Nephron progenitor cell (in vitro differentiated cells): ENCODE measurements around the gene HOXC5.

Source experiments
- DNase-seq: peaks from one replicate; pipeline ENCODE4 v3.0.0; 2021
- H3K27ac Mint-ChIP-seq: 2 replicates; pipeline ENCODE4 v1.8.0; 2021; ENCODE audit warnings: mild to moderate bottlenecking, moderate library complexity, mixed read lengths
- H3K27me3 Mint-ChIP-seq: 2 replicates; pipeline ENCODE4 v1.8.0; 2021; ENCODE audit warnings: mild to moderate bottlenecking, low read depth, mixed read lengths; ENCODE audit not compliant: poor library complexity
- H3K36me3 Mint-ChIP-seq: 2 replicates; pipeline ENCODE4 v1.8.0; 2021; ENCODE audit warnings: low read depth, mixed read lengths
- H3K4me1 Mint-ChIP-seq: 2 replicates; pipeline ENCODE4 v1.8.0; 2021; ENCODE audit warnings: mixed read lengths
- H3K4me3 Mint-ChIP-seq: 2 replicates; pipeline ENCODE4 v1.8.0; 2021; ENCODE audit warnings: mild to moderate bottlenecking, moderate library complexity, mixed read lengths
- H3K9me3 Mint-ChIP-seq: 2 replicates; pipeline ENCODE4 v1.8.0; 2021; ENCODE audit warnings: mild to moderate bottlenecking, moderate library complexity, mixed read lengths
- TF ChIP-seq, protein P1 (sequence below): fragments of 200-600 bp; sonication (generic); IDR thresholded peaks from 2 replicates; pipeline ENCODE4 v1.5.0; 2021; ENCODE audit warnings: antibody characterized with exemption

The HOXC5 gene

DNA sequence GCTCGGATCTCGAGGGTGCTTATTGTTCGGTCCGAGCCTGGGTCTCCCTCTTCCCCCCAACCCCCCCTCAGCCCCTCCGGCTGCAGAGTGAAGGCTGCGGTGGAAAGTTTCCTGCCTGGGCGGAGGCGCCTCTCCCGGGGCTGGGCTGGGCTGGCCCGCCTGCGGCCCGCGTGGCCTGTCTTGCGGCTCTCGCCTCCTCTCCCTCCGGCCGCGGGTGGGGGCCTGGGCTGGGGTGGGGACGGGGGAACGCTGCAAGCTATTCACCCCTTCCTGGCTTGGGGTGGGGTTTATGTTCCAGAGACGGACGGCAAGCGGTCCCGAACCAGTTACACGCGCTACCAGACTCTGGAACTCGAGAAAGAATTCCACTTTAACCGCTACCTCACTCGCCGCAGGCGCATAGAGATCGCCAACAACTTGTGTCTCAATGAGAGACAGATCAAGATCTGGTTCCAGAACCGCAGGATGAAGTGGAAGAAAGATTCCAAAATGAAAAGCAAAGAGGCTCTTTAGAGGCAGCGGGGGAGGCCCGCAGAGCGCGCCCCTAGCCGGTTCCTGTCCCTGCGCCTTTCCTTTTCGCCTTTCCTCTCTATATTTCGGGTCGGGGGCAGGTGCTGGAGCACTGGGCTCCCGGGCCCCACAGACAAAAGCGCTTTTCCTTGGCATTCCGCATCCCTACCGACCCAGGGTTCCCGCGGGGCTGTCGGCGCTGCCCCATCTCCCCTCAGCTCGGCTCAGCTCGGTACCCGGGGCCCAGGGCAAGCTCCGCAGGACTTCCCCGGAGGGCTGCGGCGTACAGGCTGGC, 1.3 kb downstream of the HOXC5 start:
- H3K4me1 Mint-ChIP-seq, result peaks cover 88% of the 10 kb centered on the region
- peak; percentile 61 for DNase-seq

DNA sequence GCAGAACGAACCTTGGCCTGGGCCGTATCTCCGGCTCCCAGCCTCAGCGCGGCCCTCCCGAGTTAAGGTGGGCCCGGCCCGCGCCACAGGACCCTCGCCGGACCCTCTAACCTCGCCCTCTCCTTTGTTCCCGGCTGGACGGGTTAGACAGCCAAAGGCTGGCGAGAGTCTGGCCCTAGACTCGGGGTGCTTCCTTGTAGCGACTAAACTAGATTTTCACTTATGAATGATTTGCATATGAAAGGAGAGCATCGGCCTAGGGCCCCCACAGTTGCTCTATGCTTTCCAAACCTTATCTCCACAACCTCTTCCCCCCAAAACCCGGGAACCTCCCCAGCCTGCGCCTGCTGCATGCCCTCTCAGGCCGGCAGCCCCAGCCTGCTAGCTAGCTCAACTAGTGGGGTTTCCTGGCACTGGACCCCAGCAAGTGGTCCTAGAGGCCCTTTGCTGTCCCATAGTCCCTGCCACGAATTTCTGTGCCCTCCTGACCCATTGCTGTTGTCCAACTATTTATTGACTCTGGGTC, 2.0 kb downstream of the HOXC5 start:
- peak overlapping the region; percentile 95 for H3K4me3 Mint-ChIP-seq
- H3K27ac Mint-ChIP-seq, result peak overlapping the region; percentile 99
- peak; percentile 17 for DNase-seq
- H3K4me1 Mint-ChIP-seq, result peaks cover 88% of the 10 kb centered on the region
- H3K27me3 Mint-ChIP-seq, result peaks cover 2% of the 10 kb centered on the region
- no peaks in the 10 kb centered on the region for H3K9me3 Mint-ChIP-seq
- TF ChIP-seq, protein P1, sequence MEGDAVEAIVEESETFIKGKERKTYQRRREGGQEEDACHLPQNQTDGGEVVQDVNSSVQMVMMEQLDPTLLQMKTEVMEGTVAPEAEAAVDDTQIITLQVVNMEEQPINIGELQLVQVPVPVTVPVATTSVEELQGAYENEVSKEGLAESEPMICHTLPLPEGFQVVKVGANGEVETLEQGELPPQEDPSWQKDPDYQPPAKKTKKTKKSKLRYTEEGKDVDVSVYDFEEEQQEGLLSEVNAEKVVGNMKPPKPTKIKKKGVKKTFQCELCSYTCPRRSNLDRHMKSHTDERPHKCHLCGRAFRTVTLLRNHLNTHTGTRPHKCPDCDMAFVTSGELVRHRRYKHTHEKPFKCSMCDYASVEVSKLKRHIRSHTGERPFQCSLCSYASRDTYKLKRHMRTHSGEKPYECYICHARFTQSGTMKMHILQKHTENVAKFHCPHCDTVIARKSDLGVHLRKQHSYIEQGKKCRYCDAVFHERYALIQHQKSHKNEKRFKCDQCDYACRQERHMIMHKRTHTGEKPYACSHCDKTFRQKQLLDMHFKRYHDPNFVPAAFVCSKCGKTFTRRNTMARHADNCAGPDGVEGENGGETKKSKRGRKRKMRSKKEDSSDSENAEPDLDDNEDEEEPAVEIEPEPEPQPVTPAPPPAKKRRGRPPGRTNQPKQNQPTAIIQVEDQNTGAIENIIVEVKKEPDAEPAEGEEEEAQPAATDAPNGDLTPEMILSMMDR, result no peak
- H3K36me3 Mint-ChIP-seq, result peaks cover 25% of the 10 kb centered on the region

More for the DNA sequence above, 1.3 kb downstream of the HOXC5 start:
- Mint-ChIP-seq H3K4me3 (peak overlapping the region; percentile 95), H3K36me3 (peaks cover 26% of the 10 kb centered on the region), H3K9me3 (no peaks in the 10 kb centered on the region), H3K27ac (peak overlapping the region; percentile 99), H3K27me3 (peaks cover 2% of the 10 kb centered on the region)
- TF ChIP-seq, protein P1, result no peak

GRCh38 chr12:54035568-54036264, 2.9 kb downstream of the HOXC5 start:
- no peaks in the 10 kb centered on the region for H3K9me3 Mint-ChIP-seq
- H3K27ac Mint-ChIP-seq, result peak overlapping the region; percentile 99
- DNase-seq, result peak; percentile 28
- H3K36me3 Mint-ChIP-seq, result peaks cover 21% of the 10 kb centered on the region
- peaks cover 88% of the 10 kb centered on the region for H3K4me1 Mint-ChIP-seq
- peak overlapping the region; percentile 95 for H3K4me3 Mint-ChIP-seq
- H3K27me3 Mint-ChIP-seq, result peaks cover 9% of the 10 kb centered on the region
- TF ChIP-seq, protein P1, result no peak

DNA sequence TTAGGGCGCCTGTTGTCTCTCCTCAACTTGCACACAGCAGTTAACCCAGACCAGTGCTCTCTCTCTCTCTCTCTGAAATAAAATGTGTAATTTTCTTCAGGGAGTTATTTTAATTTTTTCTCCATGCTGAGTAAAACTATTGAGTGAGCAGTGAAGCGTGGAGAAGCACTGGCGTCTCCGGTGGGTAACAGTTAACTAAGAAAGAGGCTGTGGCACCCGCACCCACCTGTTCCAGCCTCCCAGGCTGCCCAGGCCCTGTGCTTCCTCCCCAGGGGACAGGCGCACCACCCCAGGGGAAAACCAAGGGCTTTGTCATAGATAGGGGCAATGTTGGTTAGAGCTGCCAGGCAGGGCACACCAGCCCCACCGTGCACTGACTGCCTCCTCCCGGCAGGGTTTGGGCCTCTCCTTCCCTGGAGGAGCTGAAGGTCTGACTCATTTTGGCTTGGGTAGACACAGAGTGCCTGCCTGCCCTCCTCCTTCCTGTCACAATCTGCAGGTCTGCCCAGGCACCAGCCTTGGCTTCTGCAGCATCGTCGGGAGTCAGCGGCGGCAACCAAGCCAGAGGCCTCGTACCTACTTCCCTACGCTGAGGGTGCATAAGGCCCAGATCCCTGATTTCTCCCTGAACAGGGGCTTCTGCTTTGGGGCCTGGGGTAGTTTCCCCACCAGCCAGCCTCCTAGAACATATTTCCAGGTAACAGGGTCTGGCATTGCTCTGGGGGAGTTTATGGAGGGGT, 3.9 kb downstream of the HOXC5 start:
- Mint-ChIP-seq H3K27ac (peak overlapping the region; percentile 99), H3K9me3 (no peaks in the 10 kb centered on the region), H3K4me3 (peak overlapping the region; percentile 95), H3K36me3 (peaks cover 28% of the 10 kb centered on the region), H3K27me3 (peaks cover 7% of the 10 kb centered on the region), H3K4me1 (peaks cover 88% of the 10 kb centered on the region)
- peak; percentile 34 for DNase-seq
- TF ChIP-seq, protein P1, result no peak

- no peaks in the 10 kb centered on the region for H3K9me3 Mint-ChIP-seq
- peaks cover 6% of the 10 kb centered on the region for H3K27me3 Mint-ChIP-seq
- TF ChIP-seq, protein P1, result no peak
- peak; percentile 44 for DNase-seq
- peak overlapping the region; percentile 95 for H3K4me3 Mint-ChIP-seq
- peaks cover 88% of the 10 kb centered on the region for H3K4me1 Mint-ChIP-seq
- H3K27ac Mint-ChIP-seq, result peak overlapping the region; percentile 99
- peaks cover 34% of the 10 kb centered on the region for H3K36me3 Mint-ChIP-seq
Measured at GRCh38 chr12:54037360-54038283, 4.8 kb downstream of the HOXC5 start.
